Measurements from ENCODE around the gene LRRC30.
"Not testable (repeated sequence)": the region's sequence is repeated elsewhere in the genome, so short reads cannot be mapped to it uniquely, and the experiment has no call there.

The LRRC30 gene

GRCh38 chr18:7230626-7231349, at the start of gene LRRC30:
LRRC30 (plus strand) TSS chr18:7231089; CDS start chr18:7231139, 50 bp downstream.
- no peak for DNase-seq (ENCODE audit: low read depth in 2 of 2, low spot score in 1 of 2)

GRCh38 chr18:7185701-7186100, 45.2 kb upstream of the LRRC30 start:
- no peak for DNase-seq (ENCODE audit: low read depth in 2 of 2, low spot score in 1 of 2)

- no peak for DNase-seq (ENCODE audit: low read depth in 2 of 2, low spot score in 1 of 2)
These were observed 40.2 kb upstream of the LRRC30 start for GRCh38 chr18:7190547-7191156.

GRCh38 chr18:7191736-7192135, 39.2 kb upstream of the LRRC30 start:
- no peak for DNase-seq (ENCODE audit: low read depth in 2 of 2, low spot score in 1 of 2)

- DNase-seq (ENCODE audit: low read depth in 2 of 2, low spot score in 1 of 2): no peak
These were observed 35.6 kb upstream of the LRRC30 start for GRCh38 chr18:7195266-7195665.

- DNase-seq (ENCODE audit: low read depth in 2 of 2, low spot score in 1 of 2): no peak
These were observed 34.5 kb upstream of the LRRC30 start for GRCh38 chr18:7196421-7196820.

- no peak for DNase-seq (ENCODE audit: low read depth in 2 of 2, low spot score in 1 of 2)
These were observed 33.0 kb upstream of the LRRC30 start for GRCh38 chr18:7197854-7198253.

- DNase-seq (ENCODE audit: low read depth in 2 of 2, low spot score in 1 of 2): no peak
These were observed 32.6 kb upstream of the LRRC30 start for GRCh38 chr18:7198326-7198725.

- DNase-seq (ENCODE audit: low read depth in 2 of 2, low spot score in 1 of 2): no peak
These were observed 29.8 kb upstream of the LRRC30 start for GRCh38 chr18:7201096-7201495.

- no peak for DNase-seq (ENCODE audit: low read depth in 2 of 2, low spot score in 1 of 2)
These were observed 28.7 kb upstream of the LRRC30 start for GRCh38 chr18:7202169-7202568.

GRCh38 chr18:7203601-7204000, 27.3 kb upstream of the LRRC30 start:
- not testable (repeated sequence) for DNase-seq (ENCODE audit: low read depth in 2 of 2, low spot score in 1 of 2)

- DNase-seq (ENCODE audit: low read depth in 2 of 2, low spot score in 1 of 2): no peak
These were observed 25.5 kb upstream of the LRRC30 start for GRCh38 chr18:7205346-7205745.

- no peak for DNase-seq (ENCODE audit: low read depth in 2 of 2, low spot score in 1 of 2)
These were observed 24.7 kb upstream of the LRRC30 start for GRCh38 chr18:7206217-7206616.

- no peak for DNase-seq (ENCODE audit: low read depth in 2 of 2, low spot score in 1 of 2)
These were observed 23.4 kb upstream of the LRRC30 start for GRCh38 chr18:7207366-7207915.

GRCh38 chr18:7221424-7222155, 9.3 kb upstream of the LRRC30 start:
- no peak for DNase-seq (ENCODE audit: low read depth in 2 of 2, low spot score in 1 of 2)

GRCh38 chr18:7224198-7224597, 6.7 kb upstream of the LRRC30 start:
- DNase-seq (ENCODE audit: low read depth in 2 of 2, low spot score in 1 of 2): no peak

GRCh38 chr18:7232218-7232617, 1.3 kb downstream of the LRRC30 start:
- no peak for DNase-seq (ENCODE audit: low read depth in 2 of 2, low spot score in 1 of 2)

GRCh38 chr18:7233134-7233810, 2.4 kb downstream of the LRRC30 start:
- no peak for DNase-seq (ENCODE audit: low read depth in 2 of 2, low spot score in 1 of 2)

- no peak for DNase-seq (ENCODE audit: low read depth in 2 of 2, low spot score in 1 of 2)
These were observed 3.2 kb downstream of the LRRC30 start for GRCh38 chr18:7234091-7234490.

GRCh38 chr18:7234956-7235355, 4.1 kb downstream of the LRRC30 start:
- no peak for DNase-seq (ENCODE audit: low read depth in 2 of 2, low spot score in 1 of 2)

GRCh38 chr18:7236072-7236471, 5.2 kb downstream of the LRRC30 start:
- DNase-seq (ENCODE audit: low read depth in 2 of 2, low spot score in 1 of 2): no peak

Measured in stimulated activated CD8-positive, alpha-beta memory T cell treated with anti-CD3 and anti-CD28 coated beads, Interleukin-4, amount 100 ng/mL, for 4 hours (primary cell).